ENCODE data around the gene SPATA9.

Gene SPATA9

DNA sequence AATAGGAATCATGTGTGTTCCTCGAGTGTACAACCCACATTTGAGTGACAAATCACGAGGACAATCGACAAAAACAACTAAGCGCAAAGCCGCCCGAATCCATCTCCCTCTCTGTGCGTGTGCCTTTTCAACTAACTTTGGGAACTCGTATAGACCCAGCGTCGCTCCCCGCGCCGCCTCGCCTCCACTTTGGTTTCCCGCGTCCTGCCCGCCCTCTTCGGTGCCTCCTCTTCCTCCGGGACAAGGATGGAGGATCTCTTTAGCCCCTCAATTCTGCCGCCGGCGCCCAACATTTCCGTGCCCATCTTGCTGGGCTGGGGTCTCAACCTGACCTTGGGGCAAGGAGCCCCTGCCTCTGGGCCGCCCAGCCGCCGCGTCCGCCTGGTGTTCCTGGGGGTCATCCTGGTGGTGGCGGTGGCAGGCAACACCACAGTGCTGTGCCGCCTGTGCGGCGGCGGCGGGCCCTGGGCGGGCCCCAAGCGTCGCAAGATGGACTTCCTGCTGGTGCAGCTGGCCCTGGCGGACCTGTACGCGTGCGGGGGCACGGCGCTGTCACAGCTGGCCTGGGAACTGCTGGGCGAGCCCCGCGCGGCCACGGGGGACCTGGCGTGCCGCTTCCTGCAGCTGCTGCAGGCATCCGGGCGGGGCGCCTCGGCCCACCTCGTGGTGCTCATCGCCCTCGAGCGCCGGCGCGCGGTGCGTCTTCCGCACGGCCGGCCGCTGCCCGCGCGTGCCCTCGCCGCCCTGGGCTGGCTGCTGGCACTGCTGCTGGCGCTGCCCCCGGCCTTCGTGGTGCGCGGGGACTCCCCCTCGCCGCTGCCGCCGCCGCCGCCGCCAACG, 62.5 kb downstream of the SPATA9 start, which contains the start of gene GPR150:
TSS of gene GPR150 (plus strand) at position 58 of the 840 bp plus-strand sequence. CDS start at position 247, 189 bp downstream.
- DNase-seq (ENCODE audit: low read depth, low spot score): no peak

DNA sequence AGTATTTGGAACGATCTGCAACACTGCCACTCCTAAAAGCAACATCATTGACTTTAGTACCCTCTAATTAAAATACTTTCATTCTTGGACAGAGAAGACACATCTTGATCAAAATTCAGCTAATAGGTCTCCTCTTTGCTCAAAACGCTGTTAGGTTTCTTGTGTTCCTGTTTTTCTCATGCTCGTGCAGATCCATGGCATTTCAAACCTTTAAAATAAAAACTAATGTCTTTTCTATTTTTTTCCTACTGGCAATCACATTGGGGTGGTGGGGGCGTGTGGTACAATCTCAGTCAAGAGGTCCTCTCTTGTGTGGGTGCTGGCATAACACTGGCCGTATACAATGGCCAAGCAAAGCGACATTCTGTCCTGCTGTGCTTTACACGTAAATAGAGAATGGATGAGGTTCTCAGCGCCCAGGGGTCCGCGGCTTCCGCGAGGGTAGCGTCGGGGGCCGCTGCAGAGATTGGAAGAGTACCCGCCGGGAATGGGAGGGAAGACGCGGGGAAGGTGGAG, 63.2 kb downstream of the SPATA9 start:
- no peak for DNase-seq (ENCODE audit: low read depth, low spot score)

DNA sequence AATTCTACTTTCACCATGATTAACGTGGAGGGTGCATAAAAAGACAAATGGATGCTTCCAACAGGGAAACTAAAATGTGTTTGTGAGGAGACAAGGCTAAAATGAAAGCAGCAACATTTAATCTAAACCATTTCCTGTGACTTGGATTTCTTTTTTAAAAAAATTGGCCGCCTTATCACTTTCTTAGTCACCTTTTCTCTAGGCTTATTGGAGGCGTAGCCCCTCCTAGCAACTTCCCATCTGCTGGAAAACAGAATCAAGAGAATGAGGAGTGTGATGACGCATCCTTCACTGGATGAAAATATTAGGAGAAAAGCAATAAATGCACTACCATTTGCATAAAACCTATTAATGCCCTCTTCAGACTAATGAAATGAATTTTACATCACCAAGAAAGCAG, 63.7 kb downstream of the SPATA9 start:
- DNase-seq (ENCODE audit: low read depth, low spot score): no peak

DNA sequence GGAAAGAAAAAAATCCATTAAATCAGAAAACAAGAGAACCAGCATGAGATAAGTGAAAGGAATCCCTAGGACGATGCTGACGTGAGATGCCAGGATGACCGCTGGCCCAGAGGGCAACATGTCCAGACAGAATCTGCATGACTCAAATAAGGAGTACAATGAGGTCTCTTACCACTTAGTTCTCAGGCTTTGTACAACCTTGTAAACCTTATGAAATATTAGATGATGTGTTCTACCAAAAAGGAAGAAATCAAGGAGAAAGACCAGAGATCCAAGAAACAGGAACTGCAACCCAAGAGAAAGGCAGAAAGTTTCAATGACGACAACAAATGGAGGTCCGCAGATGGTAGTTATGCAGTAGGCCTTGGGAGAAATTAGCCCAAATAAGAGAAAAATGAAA, 65.7 kb downstream of the SPATA9 start:
- DNase-seq (ENCODE audit: low read depth, low spot score): no peak

DNA sequence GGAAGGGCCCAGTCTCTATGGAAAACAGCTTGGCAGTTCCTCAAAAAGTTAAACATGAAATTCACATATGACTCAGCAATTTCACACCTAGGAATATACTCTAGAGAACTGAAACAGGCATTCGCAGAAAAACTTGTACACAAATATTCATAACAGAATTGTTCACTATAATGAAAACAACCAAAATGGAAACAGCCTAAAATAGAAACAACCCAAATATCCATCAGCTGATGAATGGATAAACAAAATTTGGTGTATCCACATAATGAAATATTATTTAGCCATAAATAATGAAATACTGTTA, 67.7 kb downstream of the SPATA9 start:
- DNase-seq (ENCODE audit: low read depth, low spot score): no peak

DNA sequence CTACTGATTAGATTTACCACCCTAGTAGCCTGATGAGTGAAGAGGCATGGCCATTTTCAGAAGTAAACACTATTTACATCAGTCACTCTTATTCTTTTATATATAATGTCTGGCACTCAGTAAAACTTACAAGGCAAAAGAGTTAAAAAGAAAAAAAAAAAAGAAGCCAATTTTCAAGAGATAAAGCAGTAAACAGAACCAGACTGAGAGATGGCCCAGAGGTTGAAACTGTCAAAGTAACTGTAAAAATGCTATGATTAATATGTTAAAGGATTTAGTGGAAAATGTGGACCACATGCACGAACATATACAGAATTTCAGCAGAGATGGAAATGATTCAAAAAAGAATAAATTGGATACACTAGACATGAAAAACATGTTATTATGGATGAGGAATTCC, 69.3 kb downstream of the SPATA9 start:
- DNase-seq (ENCODE audit: low read depth, low spot score): no peak

DNA sequence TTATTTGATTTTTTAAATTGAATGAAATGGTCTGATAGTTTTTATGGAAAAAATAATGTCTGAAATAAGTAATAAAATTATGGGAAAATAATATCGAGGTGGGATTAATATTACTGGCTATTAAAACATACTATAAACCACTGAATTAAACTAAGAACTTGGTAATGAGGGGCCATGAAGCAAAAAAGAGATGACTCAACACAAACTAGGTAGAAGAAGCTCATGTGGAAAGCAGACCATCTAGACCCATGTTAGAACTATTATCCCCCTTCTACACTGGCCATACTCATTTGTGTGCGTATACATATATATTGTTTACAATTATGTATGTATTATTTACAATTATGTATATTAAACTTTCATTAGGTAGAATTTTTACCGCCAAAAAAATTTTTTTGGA, 71.4 kb downstream of the SPATA9 start:
- DNase-seq (ENCODE audit: low read depth, low spot score): no peak

DNA sequence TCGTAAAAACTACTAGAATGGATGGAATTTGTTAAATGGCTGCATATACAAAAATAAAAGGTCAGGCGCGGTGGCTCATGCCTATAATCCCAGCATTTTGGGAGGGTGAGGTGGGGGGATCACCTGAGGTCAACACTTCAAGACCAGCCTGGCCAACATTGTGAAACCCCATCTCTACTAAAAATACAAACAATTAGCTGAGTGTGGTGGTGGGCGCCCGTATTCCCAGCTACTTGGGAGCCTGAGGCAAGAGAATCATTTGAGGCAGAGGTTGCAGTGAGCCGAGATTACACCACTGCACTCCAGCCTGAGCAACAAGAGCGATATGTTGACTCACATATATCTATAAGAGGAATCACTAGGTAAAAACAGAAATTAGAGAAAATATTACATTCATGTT, 72.2 kb downstream of the SPATA9 start:
- DNase-seq (ENCODE audit: low read depth, low spot score): no peak

DNA sequence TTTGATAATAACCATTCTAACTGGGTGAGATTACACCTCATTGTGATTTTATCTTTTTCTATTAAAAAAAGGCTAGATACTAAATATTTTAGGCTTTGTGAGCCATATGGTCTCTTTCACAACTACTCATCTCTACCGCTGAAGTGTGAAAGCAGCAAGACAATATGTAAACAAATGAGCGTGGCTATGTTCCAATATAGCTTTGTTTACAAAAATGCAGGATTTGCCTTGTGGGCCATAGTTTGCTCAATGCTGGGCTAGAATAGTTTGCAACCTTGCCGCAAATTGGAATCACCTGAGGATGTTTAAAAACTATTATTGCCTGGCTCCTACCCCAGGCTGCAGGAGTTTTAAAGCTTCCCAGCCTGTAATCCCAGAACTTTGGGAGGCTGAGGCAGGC, 73.1 kb downstream of the SPATA9 start:
- no peak for DNase-seq (ENCODE audit: low read depth, low spot score)
